NCI-H1105 (cell line): Measurements from ENCODE around the gene TBC1D3L.
"Not testable (repeated sequence)": the region's sequence is repeated elsewhere in the genome, so short reads cannot be mapped to it uniquely, and the experiment has no call there.

Experiments
- DNase-seq: peaks from one replicate; lab custom pipeline; 2025; lab: John Stamatoyannopoulos, UW

TBC1D3L gene

DNA sequence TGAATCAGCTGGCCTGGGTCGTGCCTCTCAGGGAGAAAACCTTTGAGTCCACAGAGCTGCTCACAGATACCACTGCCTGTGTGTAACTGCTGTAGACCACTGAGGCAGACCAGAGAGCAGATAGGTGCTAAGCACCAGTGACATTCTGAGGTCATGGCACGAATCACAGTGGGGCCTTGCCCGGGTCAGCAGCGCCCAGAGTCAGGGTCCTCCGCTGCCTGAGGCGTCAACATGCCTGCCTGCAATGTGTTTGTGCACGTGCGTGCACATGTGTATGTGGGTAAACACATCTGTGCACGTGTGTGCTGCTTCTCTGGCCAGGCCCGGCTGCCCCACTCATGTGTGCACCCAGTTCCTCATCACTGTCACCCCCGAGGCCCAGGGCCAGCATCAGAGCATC lies at the start of gene TBC1D3L:
Gene TBC1D3L, minus strand, starts transcription at position 101 of the 400 bp plus-strand sequence. CDS start 1,540 bp downstream, outside the sequence.
- DNase-seq = not testable (repeated sequence)

DNA sequence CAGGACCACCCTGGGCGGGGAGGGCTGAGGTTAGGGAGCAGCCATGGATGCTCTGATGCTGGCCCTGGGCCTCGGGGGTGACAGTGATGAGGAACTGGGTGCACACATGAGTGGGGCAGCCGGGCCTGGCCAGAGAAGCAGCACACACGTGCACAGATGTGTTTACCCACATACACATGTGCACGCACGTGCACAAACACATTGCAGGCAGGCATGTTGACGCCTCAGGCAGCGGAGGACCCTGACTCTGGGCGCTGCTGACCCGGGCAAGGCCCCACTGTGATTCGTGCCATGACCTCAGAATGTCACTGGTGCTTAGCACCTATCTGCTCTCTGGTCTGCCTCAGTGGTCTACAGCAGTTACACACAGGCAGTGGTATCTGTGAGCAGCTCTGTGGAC lies 14.8 kb upstream of the TBC1D3L start, which contains the start of gene TBC1D3D:
Gene TBC1D3D, plus strand, starts transcription at position 301 of the 400 bp plus-strand sequence. CDS start 1,585 bp downstream, outside the sequence.
- DNase-seq = not testable (repeated sequence)
